CD1c-positive myeloid dendritic cell (primary cell): ENCODE measurements around the gene HMG20B.

Source experiments
- DNase-seq: peaks from one replicate; pipeline ENCODE4 v3.0.0-alpha.2; 2016; ENCODE audit errors: extremely low spot score

The HMG20B gene

DNA sequence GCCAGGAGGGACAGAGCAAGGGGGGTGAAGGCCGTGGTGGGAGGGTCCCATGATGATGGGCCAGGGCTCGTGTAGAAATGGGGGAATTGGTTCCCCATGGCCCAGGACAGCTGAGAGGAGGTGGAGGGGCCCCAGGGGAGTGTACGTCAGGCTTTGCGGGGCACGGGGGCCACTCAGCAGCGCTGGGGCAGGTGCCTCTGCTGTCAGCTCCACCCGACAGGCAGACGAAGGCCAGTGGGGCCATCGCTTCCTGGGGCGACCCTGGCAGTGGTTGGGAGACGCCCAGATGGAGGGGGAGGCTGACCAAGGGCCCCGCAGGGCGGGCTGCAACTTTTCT, 35.7 kb upstream of the HMG20B start:
- no peak for DNase-seq

DNA sequence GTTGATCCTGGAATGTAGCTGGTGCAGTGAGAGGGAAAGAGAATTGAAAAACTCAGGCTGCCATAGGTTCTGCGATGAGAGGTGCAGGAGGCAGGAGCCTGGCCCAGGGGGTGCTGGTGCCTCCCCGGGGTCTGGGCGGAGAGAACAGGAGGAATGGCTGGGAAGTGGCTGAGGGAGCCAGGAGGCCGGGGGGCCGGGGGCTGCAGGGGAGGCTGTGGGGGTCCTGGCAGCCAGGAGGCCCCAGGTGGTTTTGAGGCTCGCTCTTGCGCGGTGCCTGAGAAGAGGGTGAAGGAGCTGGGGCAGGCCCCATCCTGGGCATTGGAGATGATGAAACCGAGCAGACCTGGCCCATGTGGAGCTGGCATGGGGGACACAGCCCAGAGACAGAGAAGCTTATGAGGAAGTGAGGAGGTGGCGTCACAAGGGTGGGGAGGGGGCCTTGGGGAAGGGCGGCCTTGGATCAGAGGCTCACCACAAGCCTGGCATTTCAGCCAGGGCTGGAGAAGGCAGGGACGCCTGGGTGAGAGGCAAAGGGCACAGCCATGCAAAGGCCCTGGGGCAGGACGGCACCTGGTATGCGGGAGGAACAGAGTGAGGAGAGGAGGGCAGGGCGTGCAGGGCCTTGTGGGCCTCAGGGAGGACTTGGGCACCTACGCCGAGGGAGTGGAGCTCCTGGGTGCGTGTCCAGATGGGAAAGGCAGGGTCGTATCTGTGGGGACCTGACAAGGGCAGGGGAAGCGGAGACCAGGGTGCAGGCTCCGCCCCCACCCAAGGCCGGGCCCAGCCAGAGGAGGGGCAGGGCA, 35.1 kb upstream of the HMG20B start:
- peak; percentile 51 for DNase-seq

DNA sequence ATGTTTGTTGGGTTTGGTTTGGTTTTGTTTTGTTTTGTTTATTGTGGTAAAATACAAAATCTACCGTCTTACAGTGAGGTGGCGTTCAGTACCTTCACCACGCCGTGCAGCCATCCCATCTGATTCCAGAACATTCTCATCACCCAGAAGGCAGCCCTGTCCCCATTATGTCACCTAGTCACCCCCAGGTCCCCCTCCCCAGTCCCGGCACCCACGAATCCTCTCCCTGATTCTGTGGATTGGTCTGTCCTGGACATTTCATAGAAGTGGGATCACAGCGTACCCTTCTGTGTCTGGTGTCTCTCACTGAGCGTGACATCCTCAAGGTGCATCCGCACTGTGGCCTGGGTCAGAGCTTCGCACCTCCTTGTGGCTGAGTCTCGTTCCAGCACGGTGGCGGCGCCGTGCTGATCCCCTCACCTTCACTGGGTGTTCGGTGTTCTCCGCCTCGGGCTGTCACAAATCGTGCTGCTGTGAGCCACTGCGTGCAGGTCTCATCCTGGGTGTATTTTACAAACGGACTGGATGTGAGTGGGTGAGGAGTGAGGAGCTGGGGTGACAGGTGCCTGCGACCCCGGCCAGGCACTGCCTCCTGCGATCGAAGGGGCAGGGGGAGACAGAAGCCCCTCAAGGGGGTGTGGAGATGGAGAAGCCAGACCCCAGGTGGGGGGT, 34.4 kb upstream of the HMG20B start:
- DNase-seq = no peak

DNA sequence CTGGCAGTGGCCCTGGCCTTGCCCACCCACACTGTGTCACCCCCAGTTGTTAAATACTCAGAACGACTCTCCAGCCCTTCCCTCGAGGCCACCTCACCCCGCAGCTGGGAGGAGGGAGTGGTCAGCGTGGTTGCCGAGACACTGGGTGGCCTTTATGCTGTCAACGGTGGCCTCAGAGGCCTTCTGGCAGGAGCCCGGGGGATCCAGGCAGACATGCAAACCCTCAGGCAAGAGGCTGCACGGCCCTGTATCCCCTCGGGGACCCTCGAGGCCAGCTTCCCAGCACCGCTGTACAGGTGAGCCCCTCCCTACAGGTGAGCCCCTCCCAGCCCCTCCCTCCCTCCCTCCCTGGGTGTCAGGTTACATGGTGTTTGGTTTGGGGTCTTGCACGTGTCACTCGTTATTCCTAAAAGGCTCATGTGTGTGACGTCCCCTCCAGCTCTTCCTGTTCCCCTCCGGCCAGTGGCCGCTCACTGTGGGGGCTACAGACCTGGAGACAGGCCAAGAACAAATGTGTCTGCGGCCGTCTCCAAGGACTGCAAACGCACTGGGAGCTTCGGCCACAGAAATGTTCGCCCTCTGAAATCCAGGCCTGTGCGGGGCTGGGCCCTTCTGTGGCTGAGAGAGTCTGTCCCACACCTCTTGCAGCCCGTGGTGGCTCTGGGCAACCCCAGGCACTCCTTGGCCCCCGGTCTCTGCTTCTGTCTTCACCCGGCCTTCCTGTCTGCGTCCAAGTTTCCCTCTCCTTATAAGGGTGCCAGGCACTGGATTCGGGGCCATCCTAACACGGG, 33.6 kb upstream of the HMG20B start, which contains the start of gene TEKTIP1:
Gene TEKTIP1, plus strand, starts transcription at position 210 of the 791 bp plus-strand sequence. Its CDS starts 4 bp downstream, at position 214.
- no peak for DNase-seq

DNA sequence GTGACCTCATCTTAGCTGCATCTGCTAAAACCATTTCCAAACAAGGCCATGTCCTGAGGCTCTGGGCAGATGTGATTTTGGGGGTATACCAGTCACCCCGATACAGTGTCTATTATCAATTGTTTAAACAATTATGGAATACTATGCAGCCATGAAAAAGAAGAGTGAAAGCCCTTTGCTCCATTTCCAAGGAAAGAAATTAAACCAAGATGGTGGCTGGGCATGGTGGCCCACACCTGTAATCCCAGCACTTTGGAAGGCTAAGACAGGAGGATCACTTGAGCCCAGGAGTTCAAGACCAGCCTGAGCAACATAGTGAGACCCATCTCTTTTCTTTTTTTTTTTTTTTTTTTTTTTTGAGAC, 33.0 kb upstream of the HMG20B start:
- DNase-seq = no peak

DNA sequence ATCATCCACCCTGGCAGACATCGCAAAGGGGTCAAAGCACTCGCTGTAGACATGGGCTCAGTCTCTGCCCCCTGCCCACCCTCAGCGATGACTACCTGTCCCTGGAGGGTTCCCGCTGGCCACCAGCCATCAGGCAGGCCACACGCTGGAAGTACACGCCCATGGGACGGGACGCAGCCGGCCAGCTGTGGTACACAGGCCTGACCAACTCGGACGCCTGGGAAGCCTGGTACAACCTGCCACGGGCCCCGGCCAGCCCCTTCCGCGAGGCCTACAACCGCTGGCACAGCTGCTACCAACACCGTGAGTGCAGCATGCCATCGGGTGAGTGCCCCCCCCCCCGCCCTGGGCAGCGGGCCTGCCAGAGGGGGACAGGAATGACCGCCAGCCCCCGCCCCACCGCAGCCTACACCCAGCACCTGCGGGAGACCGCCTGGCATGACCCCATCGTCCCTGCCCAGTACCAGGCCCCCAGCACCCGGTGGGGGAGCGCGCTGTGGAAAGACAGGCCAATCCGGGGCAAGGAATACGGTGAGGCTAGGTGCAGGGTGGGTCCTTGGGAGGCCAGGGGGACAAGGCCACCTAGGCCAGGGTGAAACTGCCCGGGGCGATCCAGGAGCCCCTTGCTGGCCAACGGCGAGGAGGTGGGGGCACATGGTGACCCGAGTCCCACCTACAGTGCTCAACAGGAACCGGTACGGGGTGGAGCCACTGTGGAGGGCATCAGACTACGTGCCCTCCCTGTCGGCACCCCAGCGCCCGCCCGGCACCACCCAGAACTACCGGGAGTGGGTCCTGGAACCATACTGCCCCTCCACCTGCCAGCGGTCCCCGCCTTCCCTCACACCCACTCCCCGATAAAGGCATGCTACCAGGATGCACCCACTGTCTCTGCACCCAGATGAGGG, 29.3 kb upstream of the HMG20B start:
- no peak for DNase-seq

DNA sequence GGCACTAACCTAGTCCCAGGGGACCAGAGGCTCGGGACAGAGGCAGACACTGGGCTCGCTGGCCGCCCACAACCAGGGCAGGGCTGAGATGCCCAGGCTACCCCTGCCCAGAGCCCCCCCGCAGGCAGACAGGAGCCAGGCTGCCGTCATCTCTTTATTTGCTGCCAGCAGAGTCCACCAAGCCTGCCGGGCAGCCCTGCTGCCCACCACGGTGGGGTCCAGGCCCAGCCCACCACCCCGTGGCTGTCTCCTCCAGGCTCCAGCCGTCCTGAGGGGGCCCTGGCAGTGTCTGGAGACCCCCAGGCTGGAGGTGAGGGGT, 28.7 kb upstream of the HMG20B start:
- DNase-seq = no peak

DNA sequence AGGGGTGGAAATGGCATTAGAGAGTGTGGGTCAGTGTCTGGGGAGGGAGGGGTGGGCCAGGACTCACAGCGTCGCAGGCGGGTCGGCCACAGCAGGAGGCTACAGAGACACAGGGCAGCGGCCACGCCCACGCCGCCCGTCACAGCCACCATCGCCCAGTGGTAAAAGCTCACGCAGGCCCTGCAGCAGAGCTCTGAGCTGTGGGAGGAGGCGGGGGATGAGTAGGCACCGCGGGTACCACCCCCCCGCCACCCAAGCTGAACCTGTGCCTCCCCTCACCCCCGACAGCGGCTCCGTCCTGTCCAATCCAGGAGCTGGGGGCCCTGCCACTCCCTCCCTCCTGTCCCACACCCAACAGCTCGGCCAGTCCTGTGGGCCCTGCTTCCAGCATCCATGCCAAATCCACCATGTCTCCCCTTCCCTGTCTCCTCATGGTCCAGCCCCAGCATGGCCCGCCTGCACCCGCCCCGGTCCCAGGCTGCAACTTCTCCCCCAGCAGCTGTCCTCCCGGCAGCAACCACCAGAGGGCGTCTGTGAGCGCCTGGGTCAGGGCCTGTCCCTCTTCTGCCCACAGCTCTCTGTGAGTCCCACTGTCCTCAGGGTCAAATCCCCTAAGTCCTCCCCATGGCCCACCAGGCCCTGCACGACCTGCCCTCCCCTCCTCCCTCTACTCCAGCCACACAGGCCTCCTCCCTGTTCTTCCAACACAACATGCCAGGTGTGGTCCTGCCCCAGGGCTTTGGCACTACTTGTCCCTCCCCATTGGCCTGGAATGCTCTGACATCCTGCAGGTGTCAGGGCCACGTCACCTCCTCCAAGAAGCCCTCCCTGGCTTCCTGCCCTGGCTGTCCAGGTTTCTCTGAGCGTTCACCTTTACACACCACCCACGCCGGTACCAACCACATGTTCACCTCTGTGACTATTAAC, 27.7 kb upstream of the HMG20B start:
- peak; percentile 84 for DNase-seq

DNA sequence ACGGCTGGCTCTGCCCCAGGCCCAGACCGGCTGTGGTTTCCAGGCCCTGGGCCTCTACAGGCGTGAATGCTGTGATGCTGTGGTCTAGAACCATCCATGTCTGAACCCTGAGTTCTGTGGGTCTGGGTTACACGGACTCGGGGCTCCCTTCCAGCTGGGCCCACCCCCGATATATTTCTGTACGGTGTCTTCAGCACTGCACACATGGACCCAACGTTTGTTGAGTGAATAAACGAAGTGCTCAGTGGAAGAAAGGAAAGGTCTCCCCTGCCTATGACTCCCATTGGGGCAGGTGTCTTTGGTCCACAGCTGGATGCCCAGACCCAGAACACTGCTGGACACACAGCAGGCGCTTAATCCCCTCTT, 27.1 kb upstream of the HMG20B start:
- DNase-seq = no peak

DNA sequence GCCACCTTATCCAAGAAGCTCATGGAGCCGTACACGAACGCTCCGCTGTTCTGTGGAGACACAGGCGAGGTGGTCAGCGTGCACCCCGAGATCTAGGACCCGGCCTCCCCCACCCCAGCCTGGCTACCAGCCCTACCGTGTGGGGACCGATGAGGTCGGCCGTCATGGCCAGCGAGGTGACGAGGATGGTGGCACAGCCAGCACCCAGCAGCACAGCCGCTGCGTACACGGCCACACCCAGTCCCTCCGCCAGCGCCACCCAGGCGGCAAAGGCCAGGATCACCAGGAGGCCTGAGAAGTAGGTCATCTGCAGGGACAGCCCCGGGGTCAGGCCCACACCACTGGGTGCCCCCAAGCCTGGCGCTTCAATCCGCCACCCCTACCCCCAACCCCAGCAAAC, 26.6 kb upstream of the HMG20B start:
- no peak for DNase-seq

DNA sequence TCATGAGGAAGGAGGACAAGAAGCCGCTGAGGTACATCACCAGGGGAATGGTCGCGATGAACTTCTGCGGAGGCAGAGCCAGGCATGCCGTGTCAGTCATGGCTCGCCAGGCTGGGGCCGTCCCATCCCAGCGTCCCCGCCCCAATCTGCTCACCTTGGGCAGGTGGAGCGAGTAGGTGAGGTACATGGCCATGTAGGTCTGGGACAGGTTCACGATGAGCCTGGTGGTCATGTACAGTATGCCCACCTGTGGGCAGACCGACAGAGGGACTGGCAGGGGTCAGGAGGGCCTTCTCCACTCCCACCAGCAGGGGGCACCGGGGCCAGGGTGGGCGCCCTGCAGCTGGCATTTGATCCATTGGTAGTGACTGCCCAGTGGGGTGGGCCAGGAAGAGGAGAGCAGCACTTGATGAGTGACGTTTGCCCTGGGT, 25.4 kb upstream of the HMG20B start:
- DNase-seq = no peak

DNA sequence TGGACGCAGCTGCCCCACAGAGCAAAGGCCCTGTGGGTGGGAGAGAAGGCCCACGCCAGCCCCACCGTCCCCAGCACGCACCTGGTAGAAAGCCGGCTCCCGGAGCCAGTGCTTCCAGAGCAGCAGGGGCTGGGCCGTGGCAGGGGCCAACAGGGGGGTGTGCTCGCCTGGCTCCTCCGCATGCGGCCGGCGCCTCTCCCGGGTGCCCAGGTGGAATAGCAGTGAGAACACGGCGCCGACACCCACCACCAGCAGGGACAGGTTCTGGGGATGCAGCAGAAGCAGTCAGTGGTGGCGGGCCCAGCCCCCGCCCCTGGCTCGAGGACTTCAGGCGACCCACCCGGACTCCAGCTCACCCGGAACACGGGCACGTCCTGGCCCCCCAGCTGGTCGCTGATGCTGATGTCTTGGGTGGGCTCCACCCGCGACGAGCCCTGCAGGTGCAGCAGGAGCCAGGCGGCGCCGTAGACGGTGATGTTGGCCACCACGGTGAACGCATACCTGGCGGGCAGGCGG, 24.9 kb upstream of the HMG20B start:
- no peak for DNase-seq

DNA sequence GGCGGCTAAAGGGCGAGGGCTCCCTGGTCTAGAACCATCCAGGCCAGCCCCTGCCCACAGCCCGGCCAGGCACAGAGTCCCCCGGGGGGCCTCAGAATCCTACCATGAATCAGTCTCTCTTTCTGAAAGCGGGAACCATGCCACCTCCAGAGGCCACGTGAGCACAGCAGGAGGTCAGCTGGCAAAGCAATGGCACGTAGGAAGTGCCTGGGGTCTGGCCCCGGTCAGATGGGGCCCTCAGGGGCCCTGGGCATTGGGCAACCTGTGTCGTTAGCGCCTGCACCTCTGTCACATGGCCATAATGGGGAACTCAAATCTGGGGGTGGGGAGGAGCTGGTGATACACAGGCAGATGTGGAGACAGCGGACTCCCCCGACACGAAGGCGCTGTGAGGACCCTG, 24.1 kb upstream of the HMG20B start:
- peak; percentile 90 for DNase-seq

DNA sequence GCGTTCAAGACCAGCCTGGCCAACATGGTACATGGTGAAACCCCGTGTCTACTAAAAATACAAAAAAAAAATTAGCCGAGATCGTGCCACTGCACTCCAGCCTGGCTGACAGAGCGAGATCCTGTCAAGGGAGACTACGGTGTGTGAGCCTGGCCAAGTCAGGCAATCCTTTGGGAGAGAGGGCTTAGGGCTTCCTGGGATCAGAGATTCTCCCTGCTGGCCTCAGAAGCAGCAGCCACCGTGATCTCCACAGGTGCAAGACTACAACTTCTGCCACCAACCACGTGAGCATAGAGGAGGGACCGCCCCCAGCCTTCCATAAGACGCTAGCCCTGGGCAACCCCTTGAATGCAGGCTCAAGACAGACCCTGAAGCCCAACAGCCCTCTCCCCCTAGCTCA, 22.9 kb upstream of the HMG20B start:
- no peak for DNase-seq

DNA sequence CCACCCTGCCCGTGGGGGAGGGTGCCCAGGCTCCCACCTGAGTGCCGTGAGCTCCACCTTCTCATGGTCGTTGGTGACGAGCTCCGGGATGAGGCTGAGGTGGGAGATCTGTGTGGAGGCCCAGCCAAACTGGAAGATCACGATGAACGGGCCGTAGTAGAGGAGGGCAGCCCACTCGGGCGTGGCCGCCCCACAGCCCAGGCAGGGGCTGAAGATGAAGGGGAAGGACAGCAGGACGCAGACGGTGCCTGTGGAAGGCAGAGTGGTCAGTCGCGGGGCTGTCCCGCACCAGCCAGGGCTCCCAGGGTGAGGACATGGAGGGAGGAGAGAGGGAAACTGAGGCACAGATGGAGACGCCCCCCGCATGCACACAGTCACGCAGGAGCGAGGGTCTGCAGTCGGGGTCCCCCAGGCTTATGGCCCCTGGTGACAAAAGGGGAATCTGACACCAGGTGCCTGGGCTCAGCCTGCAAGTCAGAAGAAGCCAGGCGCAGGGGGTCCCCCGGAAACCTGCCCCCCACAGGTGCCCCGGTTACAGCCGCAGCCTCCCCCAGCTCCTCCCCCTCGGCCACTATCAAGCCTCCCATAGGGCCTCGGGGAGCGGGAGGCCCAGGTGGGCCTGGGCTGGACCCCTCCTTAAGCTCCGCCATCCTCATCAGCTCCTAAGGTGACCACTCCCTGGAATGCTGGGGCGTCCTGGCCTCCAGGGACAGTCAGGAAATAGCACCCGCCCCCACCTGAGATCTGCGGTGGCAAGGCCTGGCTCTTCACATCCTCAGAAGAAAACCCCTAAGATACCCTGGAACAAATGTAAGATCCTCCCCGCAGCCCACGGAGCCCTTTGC, 21.6 kb upstream of the HMG20B start:
- DNase-seq = no peak

DNA sequence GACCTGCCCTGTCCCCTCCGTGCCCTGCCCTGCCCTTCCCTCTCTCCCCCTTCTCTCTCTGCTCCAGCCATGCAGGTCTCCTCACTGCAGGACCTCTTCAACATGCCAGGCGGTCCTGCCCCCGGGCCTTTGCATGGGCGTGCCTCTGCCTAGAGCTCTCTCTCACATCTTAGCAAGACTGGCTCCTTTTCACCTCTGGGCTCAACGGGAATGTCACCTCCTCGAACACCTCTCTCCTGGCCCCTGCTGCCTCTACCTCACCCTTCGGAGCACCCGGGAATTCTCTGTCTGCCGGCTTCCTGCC, 21.0 kb upstream of the HMG20B start:
- DNase-seq = no peak

DNA sequence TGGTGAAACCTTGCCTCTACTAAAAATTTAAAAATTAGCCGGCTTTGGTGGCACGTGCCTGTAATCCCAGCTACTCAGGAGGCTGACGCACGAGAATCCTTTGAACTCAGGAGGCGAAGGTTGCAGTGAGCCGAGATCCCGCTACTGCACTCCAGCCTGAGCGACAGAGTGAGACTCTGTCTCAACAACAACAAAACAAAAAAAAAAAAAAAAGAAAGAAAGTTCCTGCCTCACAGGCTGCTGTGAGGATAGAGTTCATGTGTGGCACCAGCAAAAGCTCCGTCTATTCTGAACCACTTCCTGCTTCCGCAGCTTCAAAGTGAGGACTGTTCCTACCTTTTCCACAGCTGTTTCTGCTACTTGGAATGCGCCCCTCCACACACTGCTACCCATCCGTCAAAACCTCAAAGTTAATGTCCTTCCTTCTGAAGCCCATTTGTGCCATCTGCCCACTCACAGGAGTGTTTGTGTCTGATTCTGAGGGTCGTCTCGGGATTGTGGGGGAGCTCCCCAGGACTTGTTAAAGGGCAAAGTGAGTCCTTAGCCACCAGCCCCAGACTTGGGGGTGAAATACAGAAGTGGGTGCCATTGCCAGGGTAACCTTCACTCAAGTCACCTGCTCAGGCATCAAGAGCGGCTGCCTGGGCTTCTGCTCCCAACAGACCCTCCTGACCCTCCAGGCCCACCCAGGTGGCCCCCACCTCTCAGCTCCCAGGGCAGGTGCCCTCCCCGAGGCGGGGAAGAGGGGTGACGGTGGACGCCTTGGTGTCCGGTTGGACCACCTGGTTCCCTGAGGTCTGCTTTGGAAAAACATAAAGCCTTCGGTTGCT, 18.3 kb upstream of the HMG20B start:
- DNase-seq = peak; percentile 65

DNA sequence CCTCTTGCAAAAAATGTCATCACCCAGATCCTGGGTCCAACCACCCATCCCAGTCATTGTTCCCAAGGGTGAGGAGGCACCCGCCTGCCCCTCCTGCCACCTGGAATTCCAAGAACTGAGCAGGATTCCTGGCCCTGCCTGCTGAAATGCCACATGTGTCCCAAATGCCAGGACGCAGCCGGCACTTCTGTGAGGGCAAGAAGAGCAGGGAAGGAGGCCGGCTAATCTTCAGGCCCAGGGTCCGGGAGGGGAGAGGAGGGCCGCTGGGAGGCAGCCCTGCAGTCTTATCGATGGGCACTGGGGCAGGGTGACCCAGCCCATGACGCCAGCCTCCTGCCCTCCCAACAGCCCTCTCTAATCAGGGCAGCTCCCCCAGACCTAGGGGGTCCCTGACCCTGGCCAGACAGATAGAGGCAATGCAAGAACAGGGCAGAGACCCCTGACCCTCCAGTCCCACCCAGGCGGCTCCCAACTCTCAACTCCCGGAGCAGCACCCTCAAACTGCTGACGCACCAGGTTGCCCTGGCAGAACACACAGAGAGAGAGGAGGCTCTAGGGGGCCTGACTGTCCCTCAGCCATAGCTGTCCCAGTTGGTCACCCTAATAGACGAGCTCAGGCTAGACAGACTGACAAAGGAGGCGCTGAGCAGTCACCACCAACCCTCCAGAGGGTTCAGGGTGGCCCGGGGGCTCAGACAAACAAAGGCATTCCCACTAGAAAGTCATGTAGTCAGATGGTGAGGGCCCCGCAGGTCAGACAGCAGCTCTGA, 16.9 kb upstream of the HMG20B start:
- no peak for DNase-seq
